Stimulated activated CD4-positive, alpha-beta T cell treated with anti-CD3 and anti-CD28 coated beads, Interleukin-2, amount 100 ng/mL, for 4 hours (primary cell): ENCODE results near the gene GFOD1.

Experiments
- DNase-seq: peaks from one replicate; pipeline ENCODE4 v3.0.0-alpha.2; 2020; ENCODE audit warnings: low read depth

The GFOD1 gene, protein sequence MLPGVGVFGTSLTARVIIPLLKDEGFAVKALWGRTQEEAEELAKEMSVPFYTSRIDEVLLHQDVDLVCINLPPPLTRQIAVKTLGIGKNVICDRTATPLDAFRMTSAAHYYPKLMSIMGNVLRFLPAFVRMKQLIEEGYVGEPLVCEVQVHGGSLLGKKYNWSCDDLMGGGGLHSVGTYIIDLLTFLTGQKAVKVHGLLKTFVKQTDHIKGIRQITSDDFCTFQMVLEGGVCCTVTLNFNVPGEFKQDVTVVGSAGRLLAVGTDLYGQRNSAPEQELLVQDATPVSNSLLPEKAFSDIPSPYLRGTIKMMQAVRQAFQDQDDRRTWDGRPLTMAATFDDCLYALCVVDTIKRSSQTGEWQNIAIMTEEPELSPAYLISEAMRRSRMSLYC

DNA sequence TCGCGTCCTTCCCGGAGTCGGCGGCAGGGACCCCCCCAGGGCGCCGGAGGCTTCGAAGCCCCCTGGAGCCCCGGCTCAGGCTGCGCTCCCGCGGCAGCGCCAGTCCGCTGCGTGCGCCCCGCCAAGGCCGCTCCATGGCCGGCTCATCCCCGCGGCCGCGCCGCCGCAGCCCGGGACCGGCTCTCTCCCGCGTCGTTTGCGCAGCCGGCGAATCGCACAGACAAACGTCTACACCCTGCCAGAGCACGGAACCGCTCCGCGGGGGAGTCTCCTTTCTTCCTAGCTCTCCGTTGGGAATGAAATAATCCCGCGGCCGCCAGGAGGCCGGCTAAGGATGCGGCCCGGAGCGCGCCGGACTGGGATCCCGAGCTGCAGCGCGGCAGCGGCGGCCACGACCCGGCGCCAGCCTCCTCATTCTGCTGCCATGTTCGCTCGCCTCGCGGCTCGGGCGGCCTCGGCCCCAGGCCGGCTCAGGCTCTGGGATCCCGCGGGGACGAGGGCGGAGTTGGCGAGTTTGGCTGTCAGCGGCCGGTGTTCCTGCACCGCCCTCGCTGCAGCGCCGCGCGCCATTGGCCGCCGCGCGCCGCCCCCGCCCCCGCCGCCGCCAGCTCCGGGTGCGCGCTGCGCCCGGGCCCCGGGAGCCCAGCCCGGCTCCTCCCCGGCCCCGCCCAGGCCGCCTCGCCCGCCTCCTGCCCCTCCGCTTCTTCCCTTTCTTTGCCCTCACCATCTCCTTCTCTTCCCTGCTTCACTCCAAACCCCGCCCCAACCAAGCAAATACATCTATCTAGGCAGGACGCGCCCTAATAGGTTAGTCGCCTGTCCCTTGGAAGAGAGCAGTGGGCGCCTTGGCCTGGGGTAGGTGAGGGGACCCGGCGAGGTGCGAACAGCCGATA is at the start of gene GFOD1:
TSS of gene GFOD1 (minus strand) at position 479 of the 893 bp plus-strand sequence. CDS start 710 bp downstream, outside the sequence.
- DNase-seq, result peak; percentile 66

DNA sequence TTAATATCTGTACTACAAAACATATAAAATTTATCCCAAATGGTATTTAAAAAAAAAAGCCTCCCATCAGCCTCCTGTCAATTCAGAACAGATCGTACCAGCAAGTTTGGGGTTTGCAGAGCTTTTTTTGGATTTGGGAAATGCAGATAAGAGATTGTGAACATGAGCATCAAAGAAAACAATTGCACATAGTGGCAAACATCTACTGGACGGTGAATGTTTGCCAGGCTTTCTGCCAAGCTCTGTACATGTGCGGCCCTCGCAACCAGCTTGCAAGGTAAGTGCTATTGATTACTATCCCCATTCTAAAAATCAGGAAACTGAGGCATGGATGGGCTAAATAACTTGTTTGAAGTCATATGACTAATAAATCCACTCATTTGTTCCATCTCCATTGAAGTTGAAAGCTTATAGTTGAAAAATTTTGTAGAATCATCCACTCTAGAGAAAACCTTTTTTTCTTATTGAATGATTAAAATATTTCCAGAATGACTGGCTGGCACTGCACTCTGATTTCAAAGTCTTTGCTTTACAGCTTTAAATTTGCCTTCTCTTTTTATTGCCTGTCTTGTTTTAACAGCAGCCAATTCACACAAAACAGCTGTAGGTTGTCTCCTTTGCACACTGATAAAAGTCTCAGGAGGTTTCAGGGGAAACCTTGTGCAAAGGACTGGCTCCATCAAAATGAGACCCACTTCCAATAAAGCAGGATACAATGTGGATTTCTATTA is 49.6 kb upstream of the GFOD1 start:
- DNase-seq, result no peak

DNA sequence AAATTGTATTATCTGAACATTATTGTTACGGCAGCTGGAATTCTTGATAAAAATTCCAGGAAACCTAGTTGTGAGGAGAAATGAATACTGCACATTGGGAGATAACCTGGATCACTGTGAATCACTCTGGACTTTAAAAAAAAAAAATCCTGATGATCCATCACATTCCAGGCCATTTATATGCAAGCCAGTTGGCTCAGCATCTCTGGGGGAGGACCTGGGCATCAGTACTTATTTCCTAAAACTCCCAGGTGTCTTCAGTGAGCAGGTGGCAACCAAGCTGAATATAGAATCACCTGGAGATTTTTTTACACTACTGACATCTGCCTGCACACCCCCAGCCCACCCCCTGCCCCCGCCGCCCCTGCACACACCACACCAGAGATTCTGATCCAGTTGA is 47.9 kb upstream of the GFOD1 start:
- DNase-seq, result no peak

DNA sequence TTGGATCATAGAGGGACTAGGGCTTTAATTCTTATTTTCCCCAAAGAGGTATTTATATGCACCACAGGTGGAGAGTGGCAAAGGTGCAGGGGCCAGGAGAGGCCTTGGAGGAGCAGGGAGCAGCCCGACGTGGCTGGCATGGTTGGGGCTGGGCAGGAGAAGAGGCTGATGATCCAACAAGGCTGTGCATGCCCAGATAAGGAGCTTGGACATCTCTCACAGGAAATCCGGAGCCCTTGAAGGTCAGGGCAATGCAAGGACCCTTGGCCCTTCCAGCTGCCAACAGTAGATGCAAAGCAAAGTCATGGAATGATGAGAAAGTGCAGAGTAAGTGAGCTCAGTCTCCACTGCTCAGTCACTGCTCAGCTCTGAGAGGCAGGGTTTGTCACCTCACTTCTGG is 47.1 kb upstream of the GFOD1 start:
- DNase-seq, result no peak

DNA sequence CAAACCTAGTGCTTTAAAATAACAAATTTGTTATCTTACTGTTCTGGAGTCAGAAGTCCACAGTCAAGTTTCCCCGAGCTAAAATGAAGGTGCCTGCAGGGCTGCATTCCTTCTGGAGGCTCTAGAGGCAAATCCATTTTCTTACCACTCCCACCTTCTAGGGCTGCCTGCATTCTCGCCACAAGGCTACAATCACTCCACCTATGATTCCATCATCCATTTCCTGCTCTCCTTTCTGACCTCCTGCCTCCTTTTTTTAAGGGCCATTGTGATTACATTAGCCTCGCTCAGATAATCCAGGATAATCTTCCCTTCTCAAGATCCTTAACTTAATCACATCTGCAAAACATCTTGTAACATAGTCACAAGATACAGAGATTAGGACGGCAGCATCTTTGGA is 44.6 kb upstream of the GFOD1 start:
- DNase-seq, result no peak

DNA sequence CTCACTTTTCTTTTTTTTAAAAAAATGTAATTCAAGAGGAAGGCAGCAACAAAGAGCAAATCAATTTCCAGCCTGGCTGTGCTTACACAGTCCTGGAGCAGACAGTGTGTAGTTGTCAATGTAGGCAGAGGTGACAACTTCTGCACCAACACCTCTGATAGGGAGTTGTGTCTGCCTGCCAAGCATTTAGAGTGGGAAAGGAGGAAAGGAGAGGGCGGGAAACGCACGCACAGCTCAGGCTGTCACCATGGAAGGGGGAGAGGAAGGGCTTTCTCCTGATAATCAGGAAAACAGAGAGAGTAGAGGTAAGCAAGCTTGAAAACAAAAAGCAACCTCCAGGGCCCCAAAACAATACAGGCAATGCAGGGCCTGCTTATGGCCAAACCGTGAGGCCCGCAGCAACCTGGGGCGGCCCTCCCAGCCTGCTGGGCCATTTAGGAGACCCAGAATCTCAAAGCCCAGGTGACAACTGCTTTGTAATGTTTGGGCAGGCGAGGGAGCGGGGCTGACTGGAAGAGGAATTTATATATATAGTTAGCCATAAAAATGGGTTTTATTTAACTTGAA is 41.5 kb upstream of the GFOD1 start:
- no peak for DNase-seq

DNA sequence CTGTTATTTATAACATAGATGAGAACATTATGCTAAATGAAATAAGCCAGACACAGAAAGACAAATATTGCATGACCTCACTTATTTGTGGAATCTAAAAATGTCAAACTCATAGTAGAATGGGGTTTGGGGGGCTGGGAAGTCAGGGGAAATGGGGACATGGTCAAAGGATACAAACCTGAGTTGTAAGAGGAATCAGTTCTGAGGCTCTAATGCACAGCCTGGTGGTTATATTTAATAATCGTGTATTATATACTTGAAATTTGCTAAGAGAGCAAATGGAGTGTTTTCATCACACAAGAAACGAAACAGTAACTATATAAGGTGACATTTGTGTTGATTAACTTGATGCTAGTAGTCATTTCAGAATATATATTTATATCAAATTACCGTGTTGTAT is 40.8 kb upstream of the GFOD1 start:
- DNase-seq, result no peak

DNA sequence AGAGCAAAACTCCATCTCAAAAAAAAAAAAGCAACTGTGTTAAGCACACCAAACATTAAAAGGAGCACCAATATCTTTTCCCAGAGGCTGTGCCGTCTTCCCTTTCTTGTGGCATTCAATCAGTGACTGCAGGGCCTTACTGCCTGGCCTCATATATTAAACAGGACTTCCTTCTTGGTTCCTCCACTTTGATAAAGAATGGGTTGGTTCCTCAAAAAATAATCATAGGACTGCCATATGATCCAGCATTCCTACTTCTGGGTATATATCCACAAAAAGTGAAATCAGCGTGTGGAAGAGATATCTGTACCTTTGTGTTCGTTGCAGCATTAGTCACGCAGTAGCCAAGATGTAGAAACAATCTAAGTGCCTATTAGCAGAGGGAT is 40.3 kb upstream of the GFOD1 start:
- DNase-seq, result no peak

DNA sequence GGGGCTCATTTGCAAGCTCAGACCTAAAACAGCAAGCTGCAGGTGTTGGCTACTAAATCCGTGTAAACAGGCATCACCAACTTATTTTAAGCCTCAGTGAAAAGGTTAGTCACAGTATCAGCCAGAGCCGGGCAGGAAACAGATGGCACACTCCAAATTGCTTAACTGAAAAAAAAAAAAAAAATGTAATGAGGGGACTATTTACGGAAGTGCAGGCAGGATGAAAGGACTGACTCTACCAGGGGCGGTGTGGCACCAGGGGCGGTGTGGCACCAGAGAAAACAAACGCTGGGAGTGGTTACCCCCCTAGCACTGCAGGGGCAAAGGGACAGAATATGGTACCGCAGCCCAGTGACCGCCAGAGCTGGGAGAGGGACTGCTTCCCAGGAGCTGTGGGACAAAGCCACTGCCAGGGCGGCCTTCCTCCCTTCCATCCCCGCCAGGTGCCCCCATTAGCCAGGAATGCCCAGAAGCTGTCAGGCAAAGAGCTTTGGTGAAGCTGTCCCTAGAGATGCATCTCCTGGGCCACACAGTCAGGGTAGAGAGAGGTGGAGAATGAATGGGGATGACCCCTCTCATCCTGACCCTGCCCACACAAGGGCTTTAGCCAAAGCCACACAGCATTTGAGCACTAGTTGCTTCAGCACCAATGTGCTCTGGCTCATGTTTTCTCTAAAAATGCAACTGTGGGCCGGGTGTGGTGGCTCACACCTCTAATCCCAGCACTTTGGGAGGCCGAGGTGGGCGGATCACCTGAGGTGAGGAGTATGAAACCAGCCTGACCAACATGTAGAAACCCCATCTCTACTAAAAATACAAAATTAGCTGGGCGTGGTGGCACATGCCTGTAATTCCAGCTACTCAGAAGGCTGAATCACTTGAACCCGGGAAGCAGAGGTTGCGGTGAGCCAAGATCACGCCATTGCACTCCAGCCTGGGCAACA is 39.6 kb upstream of the GFOD1 start:
- no peak for DNase-seq

DNA sequence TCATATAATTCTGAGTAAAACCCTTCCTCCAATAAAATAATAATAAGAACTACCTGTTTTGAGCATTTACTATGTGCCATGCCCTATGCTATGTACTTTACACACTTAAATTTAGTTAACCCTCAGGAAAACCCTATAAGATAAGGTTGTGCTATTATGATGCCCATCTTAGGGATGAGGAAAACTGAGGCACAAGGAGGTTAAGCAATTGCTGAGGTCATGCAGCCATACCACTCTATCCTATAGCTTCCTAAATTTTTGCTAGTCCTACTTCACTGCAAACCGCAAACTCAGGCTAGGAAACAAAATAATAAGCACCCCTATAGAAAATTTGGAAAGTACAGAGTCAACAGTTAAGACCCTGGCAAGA is 38.9 kb upstream of the GFOD1 start:
- DNase-seq, result no peak

DNA sequence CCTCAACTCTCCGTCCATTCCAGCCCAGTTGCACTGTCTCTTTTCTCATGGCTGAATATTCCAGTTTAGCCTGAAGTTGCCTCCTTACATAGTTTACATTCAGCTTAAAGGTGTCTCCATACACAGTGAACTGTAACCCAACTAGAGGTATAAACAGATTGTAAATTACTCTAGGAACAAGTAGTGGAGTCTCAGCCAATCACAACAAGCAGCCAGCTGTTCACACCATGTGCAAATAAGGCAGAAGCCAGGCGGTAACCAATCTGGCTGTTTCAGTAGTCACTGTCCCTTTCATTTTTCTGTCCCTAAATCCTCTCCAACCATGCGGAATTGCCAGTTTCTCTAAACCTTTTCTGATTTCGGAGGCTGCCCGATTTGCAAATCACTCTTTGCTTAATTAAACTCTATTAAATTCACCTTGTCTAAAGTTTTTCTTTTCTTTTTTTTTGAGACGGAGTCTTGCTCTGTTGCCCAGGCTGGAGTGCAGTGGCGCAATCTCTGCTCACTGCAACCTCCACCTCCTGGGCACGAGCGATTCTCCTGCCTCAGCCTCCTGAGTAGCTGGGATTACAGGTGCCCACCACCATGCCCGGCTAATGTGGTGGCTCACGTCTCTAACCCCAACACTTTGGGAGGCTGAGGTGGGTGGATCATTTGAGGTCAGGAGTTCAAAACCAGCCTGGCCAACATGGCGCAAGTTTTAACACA is 37.6 kb upstream of the GFOD1 start:
- DNase-seq, result no peak

DNA sequence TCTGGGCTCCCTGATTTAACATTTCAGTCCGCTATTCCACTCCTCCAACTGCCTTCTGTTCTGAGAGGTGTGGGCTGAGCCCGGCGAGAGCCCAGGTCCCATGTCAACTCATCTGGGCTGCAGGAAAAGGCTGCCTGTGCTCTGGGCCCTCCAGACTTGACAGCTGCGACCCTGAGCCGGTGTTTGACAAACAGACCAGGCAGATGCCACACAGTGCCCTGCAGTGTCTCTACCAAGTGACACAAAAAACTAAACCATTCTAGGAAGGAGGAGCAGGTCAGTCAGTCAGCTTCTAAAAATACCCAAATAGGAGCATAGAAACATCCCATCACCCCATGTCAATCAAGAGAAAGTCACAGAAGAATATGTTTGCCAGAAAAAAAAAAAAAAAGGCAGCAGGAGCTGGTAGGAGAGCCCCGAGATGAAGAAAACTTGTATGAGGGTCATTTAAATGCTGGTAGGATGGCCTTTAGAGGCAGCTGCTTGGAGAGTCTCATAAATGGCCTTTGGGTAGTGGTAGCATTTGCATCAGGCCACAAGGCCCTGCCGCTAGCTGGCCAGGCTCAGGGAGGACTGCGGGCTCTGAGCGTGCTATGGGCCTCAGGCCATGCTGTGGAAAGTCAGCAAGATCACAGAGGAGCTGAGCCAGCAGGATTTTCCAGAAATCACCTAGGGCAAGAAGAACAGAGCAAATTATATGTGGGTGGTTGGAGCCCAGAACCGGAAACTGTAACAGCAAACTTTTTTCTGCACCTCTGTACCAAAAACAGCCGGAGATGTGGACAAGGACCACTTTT is 36.6 kb upstream of the GFOD1 start:
- DNase-seq, result no peak

DNA sequence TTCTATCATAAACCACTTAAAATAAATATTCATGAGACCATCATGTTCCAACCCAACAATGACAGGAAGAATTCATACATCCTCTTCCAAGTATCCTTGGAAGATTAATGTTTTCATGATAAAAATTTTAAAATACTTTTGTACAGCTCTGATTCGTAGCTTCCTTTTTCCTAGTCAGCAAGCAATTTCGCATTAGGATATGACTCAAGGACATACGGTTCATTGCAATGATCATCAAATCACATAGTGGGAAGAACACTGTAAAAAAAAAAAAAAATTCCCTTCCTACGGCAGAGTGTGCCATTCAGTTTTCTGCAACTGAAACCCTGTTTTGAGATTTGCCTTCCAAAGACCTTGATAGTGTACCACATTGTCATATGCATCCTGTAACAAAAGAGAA is 35.3 kb upstream of the GFOD1 start:
- no peak for DNase-seq

DNA sequence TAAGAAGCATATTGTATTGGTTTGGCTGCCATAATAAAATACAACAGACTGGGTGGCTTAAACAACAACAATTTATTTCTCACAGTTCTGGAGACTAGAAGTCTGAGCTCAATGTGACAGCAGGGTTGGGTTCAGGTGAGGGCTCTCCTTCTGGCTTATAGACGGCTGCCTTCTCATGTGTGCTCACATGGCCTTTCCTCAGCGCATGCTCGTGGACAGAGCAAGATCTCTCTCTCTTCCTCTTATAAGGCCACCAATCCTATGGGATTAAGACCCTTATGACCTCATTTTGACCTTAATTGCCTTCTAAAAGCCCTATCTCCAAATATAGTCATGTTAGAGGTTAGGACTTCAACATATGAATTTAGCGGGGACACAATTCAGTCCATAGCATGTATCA is 32.4 kb upstream of the GFOD1 start:
- DNase-seq, result no peak

DNA sequence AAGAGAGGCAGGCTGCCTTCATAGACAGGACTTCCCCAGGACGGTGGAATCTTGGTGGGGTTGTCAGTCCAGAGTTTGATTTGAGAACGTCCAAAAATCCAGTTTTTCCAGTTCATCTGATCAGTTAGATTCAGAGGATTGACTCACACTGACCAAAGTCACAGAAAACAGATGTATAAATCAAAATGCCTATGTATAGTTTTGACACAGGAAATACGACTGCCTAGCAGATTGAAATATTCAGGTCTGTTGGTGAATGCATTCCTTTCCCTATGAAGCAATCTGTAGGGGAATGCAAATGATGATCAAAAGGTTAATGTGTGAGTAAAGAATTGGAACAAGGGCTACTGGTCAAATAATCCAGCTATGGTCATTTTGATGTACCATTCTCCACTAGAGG is 29.7 kb upstream of the GFOD1 start:
- no peak for DNase-seq

DNA sequence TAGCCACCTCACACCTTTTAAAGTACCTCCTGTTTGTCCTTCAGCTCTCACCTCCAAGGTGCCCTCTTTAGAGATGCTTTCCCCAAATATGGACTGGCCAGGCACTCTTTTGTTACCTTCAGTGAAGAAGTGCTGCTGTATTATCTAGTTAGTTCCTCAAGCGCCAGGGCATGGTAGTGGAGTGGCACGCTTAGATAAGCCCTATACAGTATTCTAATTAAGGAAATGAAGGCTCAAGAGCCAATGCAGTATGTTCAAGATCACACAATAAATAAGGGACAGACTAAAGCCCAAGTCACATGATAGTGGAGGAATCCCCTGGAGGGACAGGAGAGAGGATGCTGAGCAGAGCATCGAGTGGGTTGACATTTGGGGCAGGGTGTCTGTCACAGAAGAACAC is 28.5 kb upstream of the GFOD1 start:
- DNase-seq, result no peak

DNA sequence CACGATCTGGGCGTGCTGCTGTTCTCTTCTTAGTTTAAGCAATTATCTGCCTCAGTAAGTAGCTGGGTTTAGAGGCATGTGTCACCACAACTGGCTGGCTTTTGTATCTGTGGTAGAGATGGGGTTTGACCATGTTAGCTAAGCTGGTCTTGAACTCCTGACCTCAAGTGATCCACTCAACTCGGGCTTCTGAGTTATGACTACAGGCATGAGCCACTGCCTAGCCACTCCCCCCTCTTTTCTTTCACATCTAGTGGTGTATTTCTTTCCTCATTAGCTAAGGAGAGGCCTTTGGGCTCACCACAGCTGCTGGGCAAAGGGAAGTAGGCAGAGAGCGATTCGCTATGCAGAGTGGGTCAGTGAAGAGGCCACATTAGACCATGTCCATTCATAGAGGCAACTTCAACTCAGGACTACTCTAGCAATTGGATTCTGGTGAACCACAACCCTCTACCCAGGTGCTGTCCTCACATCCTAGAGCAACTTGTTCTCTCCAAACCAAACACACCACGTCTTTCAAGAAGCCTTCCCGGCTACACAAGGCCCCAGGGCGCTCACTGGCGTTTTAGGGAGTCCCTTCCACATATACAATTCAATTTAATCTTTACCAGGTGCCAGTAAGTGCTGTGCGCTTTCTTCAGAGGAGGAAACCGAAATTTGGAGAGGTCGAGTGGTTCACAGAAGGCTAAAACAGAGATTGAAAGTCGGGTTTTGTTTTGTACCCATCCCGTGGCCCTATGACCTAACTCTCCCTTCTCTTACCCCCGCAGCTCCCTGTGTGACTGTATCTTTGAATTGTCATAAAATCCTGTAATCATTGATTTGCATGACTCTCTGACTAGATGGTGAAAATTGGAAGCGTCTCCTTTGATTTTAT is 26.5 kb upstream of the GFOD1 start:
- DNase-seq, result no peak

DNA sequence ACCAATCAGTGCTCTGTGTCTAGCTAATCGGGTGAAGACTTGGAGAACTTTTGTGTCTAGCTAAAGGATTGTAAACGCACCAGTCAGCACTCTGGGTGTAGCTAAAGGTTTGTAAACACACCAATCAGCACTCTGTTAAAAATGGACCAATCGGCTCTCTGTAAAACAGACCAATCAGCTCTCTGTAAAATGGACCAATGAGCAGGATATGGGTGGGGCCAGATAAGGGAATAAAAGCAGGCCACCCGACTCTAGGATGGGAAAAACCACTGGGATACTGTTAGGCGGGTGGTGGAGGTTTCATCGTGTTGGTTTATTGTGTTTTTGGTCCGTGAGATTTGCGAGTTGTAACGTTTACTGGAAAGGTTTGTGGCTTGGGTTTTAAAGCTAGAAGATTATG is 25.5 kb upstream of the GFOD1 start:
- no peak for DNase-seq
